ENCODE results near the gene CRHR1.

Gene CRHR1

GRCh38 chr17:45824901-45825492 lies 40.9 kb downstream of the CRHR1 start:
- no peak for DNase-seq

- DNase-seq, result no peak
These were observed 41.7 kb downstream of the CRHR1 start for GRCh38 chr17:45825792-45826191.

- DNase-seq, result no peak
These were observed 42.9 kb downstream of the CRHR1 start for GRCh38 chr17:45826919-45827588.

GRCh38 chr17:45828171-45828570 lies 44.1 kb downstream of the CRHR1 start:
- no peak for DNase-seq

GRCh38 chr17:45828582-45829133 lies 44.5 kb downstream of the CRHR1 start:
- no peak for DNase-seq

- no peak for DNase-seq
These were observed 49.8 kb downstream of the CRHR1 start for GRCh38 chr17:45833920-45834319.

- no peak for DNase-seq
These were observed 50.6 kb downstream of the CRHR1 start for GRCh38 chr17:45834471-45835396.

- no peak for DNase-seq
These were observed 51.4 kb downstream of the CRHR1 start for GRCh38 chr17:45835481-45835880.

GRCh38 chr17:45836047-45837044 lies 52.2 kb downstream of the CRHR1 start:
- no peak for DNase-seq

- no peak for DNase-seq
These were observed 53.1 kb downstream of the CRHR1 start for GRCh38 chr17:45837187-45837586.

GRCh38 chr17:45837603-45838002 lies 53.5 kb downstream of the CRHR1 start:
- no peak for DNase-seq

GRCh38 chr17:45838751-45839295 lies 54.7 kb downstream of the CRHR1 start:
- DNase-seq, result no peak

GRCh38 chr17:45839442-45839841 lies 55.3 kb downstream of the CRHR1 start:
- DNase-seq, result no peak

GRCh38 chr17:45841186-45841585 lies 57.1 kb downstream of the CRHR1 start:
- DNase-seq, result no peak

- DNase-seq, result peak; percentile 19
These were observed 57.9 kb downstream of the CRHR1 start for GRCh38 chr17:45841883-45842525.

- no peak for DNase-seq
These were observed 59.6 kb downstream of the CRHR1 start for GRCh38 chr17:45843722-45844121.

GRCh38 chr17:45844695-45845375 lies 60.7 kb downstream of the CRHR1 start, which contains the start of gene SPPL2C:
SPPL2C (plus strand) TSS chr17:45844881; CDS start chr17:45844907, 26 bp downstream.
- DNase-seq, result no peak

GRCh38 chr17:45845376-45846185 lies 61.5 kb downstream of the CRHR1 start:
- DNase-seq, result no peak

GRCh38 chr17:45846223-45846622 lies 62.1 kb downstream of the CRHR1 start:
- DNase-seq, result no peak

GRCh38 chr17:45846646-45847045 lies 62.5 kb downstream of the CRHR1 start:
- no peak for DNase-seq
